H7 (cell line): Measurements from ENCODE around the gene FGF12. TPM values are rescaled to one million over a fixed set of nuclear protein-coding genes. Genes with fewer than 3 reads are reported as not detected.

ENCODE experiments used
- DNase-seq: peaks from one replicate; pipeline ENCODE4 v3.0.0; 2012
- H3K27me3 ChIP-seq: 2 replicates; pipeline ENCODE4 v1.6.0; 2011; ENCODE audit warnings: mild to moderate bottlenecking, low read length; ENCODE audit not compliant: control insufficient read depth, insufficient read depth
- H3K36me3 ChIP-seq: replicated peaks from 2 replicates; pipeline ENCODE4 v1.5.1; 2011; ENCODE audit warnings: low read length; ENCODE audit not compliant: control insufficient read depth, insufficient read depth
- H3K4me3 ChIP-seq: 2 replicates; pipeline ENCODE4 v1.5.1; 2011; ENCODE audit warnings: low read depth, mild to moderate bottlenecking, control low read depth, low read length, moderate library complexity; ENCODE audit not compliant: insufficient read depth
- total RNA-seq: library from RNA; depleted of rRNA; stranded (reverse); fragments of >200 nt; shearing (Covaris generic); gene quantifications from 2 replicates; pipeline ENCODE4 v1.2.3, GENCODE V29; 2014

The FGF12 gene
- total RNA-seq, 1 experiment from 2014 or later, result 9.6 TPM

GRCh38 chr3:192515664-192516045 lies 211.7 kb downstream of the FGF12 start:
- Histone ChIP-seq H3K27me3 (peaks cover 26% of the 10 kb centered on the region), H3K4me3 (peak overlapping the region; percentile 68)
- peak; percentile 33 for DNase-seq

GRCh38 chr3:192514754-192515663 lies 212.3 kb downstream of the FGF12 start:
- H3K27me3 ChIP-seq, result peaks cover 26% of the 10 kb centered on the region
- peak; percentile 87 for DNase-seq
- no peaks in the 10 kb centered on the region for H3K36me3 ChIP-seq
- H3K4me3 ChIP-seq, result peak overlapping the region; percentile 68

More at GRCh38 chr3:192515664-192516045, 211.7 kb downstream of the FGF12 start:
- no peaks in the 10 kb centered on the region for H3K36me3 ChIP-seq

- no peaks in the 10 kb centered on the region for H3K36me3 ChIP-seq
- peak; percentile 83 for DNase-seq
- H3K4me3 ChIP-seq, result peak overlapping the region; percentile 68
- H3K27me3 ChIP-seq, result peaks cover 26% of the 10 kb centered on the region
Measured at GRCh38 chr3:192514081-192514753, 213.1 kb downstream of the FGF12 start.

GRCh38 chr3:192505731-192506130 lies 221.6 kb downstream of the FGF12 start:
- no peak for DNase-seq
- no peaks in the 10 kb centered on the region for H3K36me3 ChIP-seq
- no peak overlapping the region for H3K4me3 ChIP-seq
- H3K27me3 ChIP-seq, result no peaks in the 10 kb centered on the region; the same call in 1 of the 2 replicates

- no peak for DNase-seq
- no peaks in the 10 kb centered on the region for H3K27me3 ChIP-seq
- H3K36me3 ChIP-seq, result no peaks in the 10 kb centered on the region
- H3K4me3 ChIP-seq, result no peak overlapping the region
Measured at GRCh38 chr3:192501401-192501800, 225.9 kb downstream of the FGF12 start.

GRCh38 chr3:192496905-192497587 lies 230.3 kb downstream of the FGF12 start:
- Histone ChIP-seq H3K4me3 (no peak overlapping the region), H3K36me3 (no peaks in the 10 kb centered on the region), H3K27me3 (no peaks in the 10 kb centered on the region)
- DNase-seq, result no peak

- no peak for DNase-seq
- Histone ChIP-seq H3K27me3 (no peaks in the 10 kb centered on the region), H3K36me3 (no peaks in the 10 kb centered on the region), H3K4me3 (no peak overlapping the region)
Measured at GRCh38 chr3:192494174-192494573, 233.2 kb downstream of the FGF12 start.

GRCh38 chr3:192490720-192491119 lies 236.6 kb downstream of the FGF12 start:
- DNase-seq, result no peak
- H3K27me3 ChIP-seq, result no peaks in the 10 kb centered on the region
- no peaks in the 10 kb centered on the region for H3K36me3 ChIP-seq
- no peak overlapping the region for H3K4me3 ChIP-seq

GRCh38 chr3:192489579-192489978 lies 237.8 kb downstream of the FGF12 start:
- DNase-seq, result no peak
- Histone ChIP-seq H3K36me3 (no peaks in the 10 kb centered on the region), H3K4me3 (no peak overlapping the region), H3K27me3 (no peaks in the 10 kb centered on the region)

GRCh38 chr3:192487033-192487432 lies 240.3 kb downstream of the FGF12 start:
- Histone ChIP-seq H3K36me3 (no peaks in the 10 kb centered on the region), H3K27me3 (no peaks in the 10 kb centered on the region), H3K4me3 (no peak overlapping the region)
- DNase-seq, result no peak

- no peak for DNase-seq
- no peaks in the 10 kb centered on the region for H3K36me3 ChIP-seq
- H3K27me3 ChIP-seq, result no peaks in the 10 kb centered on the region
- no peak overlapping the region for H3K4me3 ChIP-seq
Measured at GRCh38 chr3:192482809-192483208, 244.5 kb downstream of the FGF12 start.

- Histone ChIP-seq H3K36me3 (no peaks in the 10 kb centered on the region), H3K27me3 (no peaks in the 10 kb centered on the region), H3K4me3 (no peak overlapping the region)
- DNase-seq, result no peak
Measured at GRCh38 chr3:192482391-192482790, 244.9 kb downstream of the FGF12 start.

GRCh38 chr3:192481638-192482037 lies 245.7 kb downstream of the FGF12 start:
- H3K27me3 ChIP-seq, result no peaks in the 10 kb centered on the region
- no peaks in the 10 kb centered on the region for H3K36me3 ChIP-seq
- DNase-seq, result no peak
- H3K4me3 ChIP-seq, result no peak overlapping the region

GRCh38 chr3:192467230-192468140 lies 259.9 kb downstream of the FGF12 start:
- H3K4me3 ChIP-seq, result no peak overlapping the region
- no peaks in the 10 kb centered on the region for H3K36me3 ChIP-seq
- peak; percentile 31 for DNase-seq
- no peaks in the 10 kb centered on the region; the same call in 1 of the 2 replicates for H3K27me3 ChIP-seq
